HCT116 (cell line): ENCODE data around the gene PCBP3. TPM values are rescaled to one million over a fixed set of nuclear protein-coding genes. Genes with fewer than 3 reads are reported as not detected.

Source experiments
- ATAC-seq: fragments of 200-7000 bp; cut with Tn5 transposase; 2 replicates; pipeline ENCODE4 v1.9.1; 2020; ENCODE audit warnings: mild to moderate bottlenecking, moderate library complexity
- BruUV-seq: library from RNA; stranded (reverse); fragments of 400-500 nt; replicated peaks from 2 replicates; lab custom pipeline; 2021; lab: Mats Ljungman, UMichigan
- CTCF ChIA-PET: fragments of 300-600 bp; sonication (Branson Sonifier 250); formaldehyde crosslinking; loops from one replicate; lab custom pipeline; 2021; ENCODE audit warnings: antibody characterized with exemption; lab: Charles Lee
- POLR2A ChIA-PET: fragments of 300-600, 350-600 bp; sonication (Branson Sonifier 250); formaldehyde crosslinking; loops from one replicate; lab custom pipeline; 2021; ENCODE audit warnings: antibody characterized with exemption; lab: Charles Lee
- RAD21 ChIA-PET, 2 experiments: fragments of 300-600 bp; sonication (Branson Sonifier 250); formaldehyde crosslinking; loops; one replicate each; lab custom pipeline; 2023; ENCODE audit warnings: low total read pairs in 2 of 2; ENCODE audit not compliant: uncharacterized antibody in 2 of 2, unreplicated experiment in 2 of 2, low non-redundant PET in 1 of 2; lab: Charles Lee
- DNase-seq: peaks from one replicate; pipeline ENCODE4 v3.0.0-alpha.2; 2010; ENCODE audit warnings: low read depth, low spot score
- H2AFZ ChIP-seq: fragments of 200-600 bp; shearing (Covaris generic), sonication (generic); 2 replicates; pipeline ENCODE4 v1.6.1; 2017; ENCODE audit warnings: low read depth, mixed run types, mixed read lengths, antibody characterized with exemption, low read length; ENCODE audit not compliant: poor library complexity, severe bottlenecking
- H3K27ac ChIP-seq: 2 replicates; pipeline ENCODE4 v1.5.1; 2012; ENCODE audit warnings: low read depth, low read length
- H3K27me3 ChIP-seq: fragments of 200-600 bp; sonication (generic); 2 replicates; pipeline ENCODE4 v1.6.1; 2016; ENCODE audit warnings: mixed run types, low read length, mixed read lengths; ENCODE audit not compliant: insufficient read depth
- H3K36me3 ChIP-seq, 2 experiments: fragments of 200-500 bp in 1 of 2; fragments of 200-600 bp in 1 of 2; sonication (Bioruptor generic) in 1 of 2; sonication (generic) in 1 of 2; 2 replicates each; pipeline versions ENCODE4 v1.5.1 to v1.6.1; 2014 to 2016; ENCODE audit warnings: low read length in 2 of 2, inconsistent platforms in 1 of 2, mixed read lengths in 1 of 2, mixed run types in 1 of 2; ENCODE audit not compliant: insufficient read depth in 2 of 2, control insufficient read depth in 1 of 2
- H3K4me1 ChIP-seq, 2 experiments: fragments of 200-600 bp in 1 of 2; sonication (generic) in 1 of 2; 2 replicates each; pipeline versions ENCODE4 v1.5.1 to v1.6.1; 2012 to 2017; ENCODE audit warnings: low read length in 2 of 2, inconsistent platforms in 1 of 2, mild to moderate bottlenecking in 1 of 2, mixed read lengths in 1 of 2, mixed run types in 1 of 2, moderate library complexity in 1 of 2; ENCODE audit not compliant: insufficient read depth in 2 of 2, control insufficient read depth in 1 of 2
- H3K4me2 ChIP-seq: fragments of 200-600 bp; sonication (generic); 2 replicates; pipeline ENCODE4 v1.6.1; 2017; ENCODE audit warnings: mixed run types, low read length, mixed read lengths
- H3K4me3 ChIP-seq, 2 experiments: fragments of 200-600 bp in 1 of 2; sonication (generic) in 1 of 2; replicated peaks in 1 of 2; 2 replicates each; pipeline ENCODE4 v1.5.1; 2011 to 2016; ENCODE audit warnings: low read length in 2 of 2, control low read depth in 1 of 2, low read depth in 1 of 2, mild to moderate bottlenecking in 1 of 2, mixed read lengths in 1 of 2, mixed run types in 1 of 2
- H3K79me2 ChIP-seq: fragments of 200-600 bp; sonication (generic); 2 replicates; pipeline ENCODE4 v1.6.1; 2017; ENCODE audit warnings: mild to moderate bottlenecking, mixed run types, low read length, moderate library complexity, mixed read lengths; ENCODE audit not compliant: insufficient read depth
- H3K9ac ChIP-seq: fragments of 200-600 bp; sonication (generic); 2 replicates; pipeline ENCODE4 v1.6.1; 2016; ENCODE audit warnings: low read length, mixed read lengths
- H3K9me2 ChIP-seq: fragments of 200-600 bp; sonication (generic), shearing (Covaris generic); 2 replicates; pipeline ENCODE4 v1.6.1; 2017; ENCODE audit warnings: mixed run types, mild to moderate bottlenecking, moderate library complexity; ENCODE audit not compliant: insufficient read depth
- H3K9me3 ChIP-seq, 2 experiments: fragments of 200-500 bp in 1 of 2; fragments of 200-600 bp in 1 of 2; sonication (Bioruptor generic) in 1 of 2; sonication (generic) in 1 of 2; 2 replicates each; pipeline ENCODE4 v1.6.1; 2014 to 2017; ENCODE audit warnings: low read length in 2 of 2, mixed read lengths in 2 of 2, inconsistent platforms in 1 of 2, low read depth in 1 of 2, mild to moderate bottlenecking in 1 of 2, mixed run types in 1 of 2, moderate library complexity in 1 of 2; ENCODE audit not compliant: control insufficient read depth in 1 of 2, insufficient read depth in 1 of 2
- H4K20me1 ChIP-seq: fragments of 200-600 bp; sonication (generic), shearing (Covaris generic); 2 replicates; pipeline ENCODE4 v1.6.1; 2017; ENCODE audit warnings: mixed run types, mild to moderate bottlenecking, moderate library complexity; ENCODE audit not compliant: insufficient read depth
- EZH2 ChIP-seq: fragments of 200-600 bp; sonication (generic); IDR thresholded peaks from 2 replicates; pipeline ENCODE4 v1.6.1; 2017; ENCODE audit warnings: antibody characterized with exemption, mixed run types
- EZH2phosphoT487 ChIP-seq: fragments of 200-600 bp; IDR thresholded peaks from 2 replicates; pipeline ENCODE4 v1.6.1; 2018; ENCODE audit warnings: antibody characterized with exemption, borderline replicate concordance
- POLR2A ChIP-seq: IDR thresholded peaks from 2 replicates; pipeline ENCODE4 v1.7.0; 2011; ENCODE audit warnings: borderline replicate concordance; ENCODE audit not compliant: insufficient read depth, insufficient read length; ENCODE audit errors: extremely low read depth
- RAD21 ChIP-seq: IDR thresholded peaks from 2 replicates; pipeline ENCODE4 v1.6.1; 2012; ENCODE audit warnings: low read depth, mild to moderate bottlenecking
- ZFX ChIP-seq: fragments of 450-650 bp; IDR thresholded peaks from 2 replicates; pipeline ENCODE4 v1.6.1; 2017
- intact Hi-C: fragments of 100-400 bp; cut with micrococcal nuclease; formaldehyde crosslinking; loops from 2 replicates; pipeline ENCODE4 v1.10.0; 2022
- total RNA-seq: library from RNA; stranded (reverse); gene quantifications from one replicate; pipeline ENCODE4 v1.2.1, GENCODE V29; 2021; ENCODE audit not compliant: unreplicated experiment
- TF ChIP-seq, protein P1 (sequence below): IDR thresholded peaks from 2 replicates; pipeline ENCODE4 v1.6.1; 2011; ENCODE audit warnings: mild to moderate bottlenecking, low read length, moderate library complexity; ENCODE audit not compliant: insufficient replicate concordance; ENCODE audit errors: extremely low read depth
- TF ChIP-seq, protein P2 (sequence below), 3 experiments: fragments of 200-600 bp in 1 of 3; sonication (generic) in 1 of 3; IDR thresholded peaks in 2 of 3; conservative IDR thresholded peaks in 1 of 3; 2 replicates each; pipeline ENCODE4 v1.5.1; 2012 to 2017; ENCODE audit warnings: low read depth in 2 of 3, low read length in 2 of 3, antibody characterized with exemption in 1 of 3, borderline replicate concordance in 1 of 3, control low read depth in 1 of 3, mild to moderate bottlenecking in 1 of 3, mixed read lengths in 1 of 3, mixed run types in 1 of 3, moderate library complexity in 1 of 3; ENCODE audit not compliant: insufficient read depth in 1 of 3

The PCBP3 gene
- total RNA-seq, 1 experiment from 2014 or later: 3.1 TPM

GRCh38 chr21:45801129-45801964 is 157.8 kb downstream of the PCBP3 start:
- H3K36me3 ChIP-seq: no peaks in the 10 kb centered on the region
- BruUV-seq: no TSS peak

More at GRCh38 chr21:45801129-45801964, 157.8 kb downstream of the PCBP3 start:
- Histone ChIP-seq H3K4me2 (no peak overlapping the region), H3K27me3 (no peaks in the 10 kb centered on the region), H3K4me3 (no peak overlapping the region), H4K20me1 (no peaks in the 10 kb centered on the region), H3K27ac (no peak overlapping the region), H3K9ac (no peak overlapping the region), H3K79me2 (no peaks in the 10 kb centered on the region), H2AFZ (no peak overlapping the region), H3K9me3 (no peaks in the 10 kb centered on the region), H3K4me1 (no peaks in the 10 kb centered on the region), H3K9me2 (no peaks in the 10 kb centered on the region)
- ATAC-seq (no peak), DNase-seq (no peak)
- ChIA-PET RAD21 (no interaction called here), CTCF (no interaction called here), POLR2A (no interaction called here)
- intact Hi-C loops: no loop called here
- TF ChIP-seq, protein P1, sequence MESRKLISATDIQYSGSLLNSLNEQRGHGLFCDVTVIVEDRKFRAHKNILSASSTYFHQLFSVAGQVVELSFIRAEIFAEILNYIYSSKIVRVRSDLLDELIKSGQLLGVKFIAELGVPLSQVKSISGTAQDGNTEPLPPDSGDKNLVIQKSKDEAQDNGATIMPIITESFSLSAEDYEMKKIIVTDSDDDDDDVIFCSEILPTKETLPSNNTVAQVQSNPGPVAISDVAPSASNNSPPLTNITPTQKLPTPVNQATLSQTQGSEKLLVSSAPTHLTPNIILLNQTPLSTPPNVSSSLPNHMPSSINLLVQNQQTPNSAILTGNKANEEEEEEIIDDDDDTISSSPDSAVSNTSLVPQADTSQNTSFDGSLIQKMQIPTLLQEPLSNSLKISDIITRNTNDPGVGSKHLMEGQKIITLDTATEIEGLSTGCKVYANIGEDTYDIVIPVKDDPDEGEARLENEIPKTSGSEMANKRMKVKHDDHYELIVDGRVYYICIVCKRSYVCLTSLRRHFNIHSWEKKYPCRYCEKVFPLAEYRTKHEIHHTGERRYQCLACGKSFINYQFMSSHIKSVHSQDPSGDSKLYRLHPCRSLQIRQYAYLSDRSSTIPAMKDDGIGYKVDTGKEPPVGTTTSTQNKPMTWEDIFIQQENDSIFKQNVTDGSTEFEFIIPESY: no peak
- TF ChIP-seq EZH2: no peak
- TF ChIP-seq POLR2A: no peak
- no peak for TF ChIP-seq ZFX
- TF ChIP-seq RAD21: no peak
- TF ChIP-seq EZH2phosphoT487: no peak
- TF ChIP-seq, protein P2, sequence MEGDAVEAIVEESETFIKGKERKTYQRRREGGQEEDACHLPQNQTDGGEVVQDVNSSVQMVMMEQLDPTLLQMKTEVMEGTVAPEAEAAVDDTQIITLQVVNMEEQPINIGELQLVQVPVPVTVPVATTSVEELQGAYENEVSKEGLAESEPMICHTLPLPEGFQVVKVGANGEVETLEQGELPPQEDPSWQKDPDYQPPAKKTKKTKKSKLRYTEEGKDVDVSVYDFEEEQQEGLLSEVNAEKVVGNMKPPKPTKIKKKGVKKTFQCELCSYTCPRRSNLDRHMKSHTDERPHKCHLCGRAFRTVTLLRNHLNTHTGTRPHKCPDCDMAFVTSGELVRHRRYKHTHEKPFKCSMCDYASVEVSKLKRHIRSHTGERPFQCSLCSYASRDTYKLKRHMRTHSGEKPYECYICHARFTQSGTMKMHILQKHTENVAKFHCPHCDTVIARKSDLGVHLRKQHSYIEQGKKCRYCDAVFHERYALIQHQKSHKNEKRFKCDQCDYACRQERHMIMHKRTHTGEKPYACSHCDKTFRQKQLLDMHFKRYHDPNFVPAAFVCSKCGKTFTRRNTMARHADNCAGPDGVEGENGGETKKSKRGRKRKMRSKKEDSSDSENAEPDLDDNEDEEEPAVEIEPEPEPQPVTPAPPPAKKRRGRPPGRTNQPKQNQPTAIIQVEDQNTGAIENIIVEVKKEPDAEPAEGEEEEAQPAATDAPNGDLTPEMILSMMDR (IDR thresholded peaks at IDR 0.05 in 2 of 3, conservative IDR thresholded peaks at IDR 0.05 in 1 of 3; ENCODE audit: borderline replicate concordance in 1 of 3, insufficient read depth in 1 of 3, low read depth in 2 of 3, low read length in 2 of 3): no peak
